Right kidney (tissue), 1 donor: ENCODE measurements around the gene CDC37.
A peak's percentile ranks its signal among the peaks of the same experiment; 100 is the strongest.

Experiments
- DNase-seq: peaks from one replicate; pipeline ENCODE4 v3.0.0-alpha.2; 2016

The CDC37 gene

DNA sequence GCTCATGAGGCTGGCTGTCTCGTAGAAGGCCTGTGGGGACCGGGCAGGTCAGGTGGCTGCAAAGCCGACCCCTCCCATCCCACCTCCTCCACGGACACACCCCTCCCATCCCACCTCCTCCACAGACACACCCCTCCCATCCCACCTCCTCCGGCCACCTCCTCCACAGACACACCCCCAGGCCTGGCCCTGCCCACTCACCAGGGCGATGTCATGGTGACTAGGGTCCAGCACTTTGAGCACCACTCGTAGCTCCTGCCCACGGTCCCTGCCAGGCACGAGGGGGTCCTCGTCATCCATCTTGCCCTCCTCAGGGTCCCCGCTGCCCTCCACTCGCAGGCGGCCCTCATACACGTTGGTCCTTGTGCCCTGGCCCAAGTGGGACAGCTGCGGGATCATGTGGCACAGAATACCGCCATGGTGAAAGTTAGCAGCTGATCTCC, 41.8 kb downstream of the CDC37 start:
- DNase-seq: no peak

- no peak for DNase-seq
These were observed 46.9 kb downstream of the CDC37 start for GRCh38 chr19:10356431-10356830.

GRCh38 chr19:10353793-10354391, 49.5 kb downstream of the CDC37 start:
- no peak for DNase-seq

DNA sequence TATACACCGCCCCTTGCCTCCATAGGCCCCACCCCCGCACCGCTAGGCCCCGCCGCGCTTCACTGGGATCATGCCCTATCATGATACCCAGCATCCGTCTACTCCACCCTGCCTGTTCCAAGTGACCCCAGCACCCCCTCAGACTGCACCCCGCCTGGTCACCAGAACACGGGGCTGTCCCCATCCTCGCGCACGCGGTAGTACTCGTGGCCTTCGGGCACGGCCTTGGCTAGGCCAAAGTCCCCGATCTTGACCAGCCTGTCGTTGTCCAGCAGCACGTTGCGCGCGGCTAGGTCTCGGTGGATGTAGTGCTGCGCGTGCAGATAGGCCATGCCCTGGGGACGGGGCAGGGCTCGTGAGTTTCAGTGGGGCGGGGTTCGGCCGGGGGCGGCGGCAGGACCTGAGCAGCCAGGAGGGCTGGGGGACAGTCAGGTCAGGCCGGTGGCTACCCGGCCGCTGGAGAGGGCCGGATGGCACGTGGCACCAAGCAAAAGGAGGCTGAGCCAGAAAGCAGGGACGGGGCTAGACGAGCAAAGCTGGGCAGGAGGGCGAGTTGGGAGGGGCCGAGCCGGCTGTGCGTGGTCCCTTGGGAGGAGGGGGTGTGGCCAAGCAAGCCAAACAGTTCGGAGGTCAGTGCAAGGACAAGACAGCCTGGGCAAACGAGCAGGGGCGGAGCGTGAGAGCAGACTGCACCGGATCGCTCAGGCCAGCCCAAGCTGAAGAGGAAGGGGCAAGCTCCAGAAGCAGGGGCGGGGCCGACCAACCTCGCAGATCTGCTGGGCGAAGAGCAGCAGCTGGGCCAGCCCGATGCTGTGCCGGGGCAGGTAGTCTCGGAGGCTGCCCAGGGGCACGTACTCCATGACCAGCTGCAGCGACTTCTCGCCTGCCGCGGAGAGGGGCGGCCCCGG, 50.3 kb downstream of the CDC37 start:
- DNase-seq: peak; percentile 72

GRCh38 chr19:10346509-10346908, 56.8 kb downstream of the CDC37 start:
- DNase-seq: no peak

- DNase-seq: no peak
These were observed 58.6 kb downstream of the CDC37 start for GRCh38 chr19:10344780-10345179.

GRCh38 chr19:10343495-10343894, 59.8 kb downstream of the CDC37 start:
- no peak for DNase-seq
